ENCODE data around the gene HIF1A.

- TF ChIP-seq CTCF (IDR thresholded peaks at IDR 0.05; ENCODE audit: insufficient read depth, low read length, poor library complexity, severe bottlenecking) (no peak), EZH2phosphoT487 (conservative IDR thresholded peaks at IDR 0.05; ENCODE audit: low read length) (no peak)
Measured at GRCh38 chr14:61694830-61695694, at the start of gene HIF1A.
